Neuron (in vitro differentiated cells): ENCODE results near the gene PSTPIP1.

Experiments
- H2AFZ ChIP-seq: one replicate; pipeline ENCODE4 v1.6.1; 2013; ENCODE audit warnings: low read depth, mild to moderate bottlenecking, inconsistent platforms, low read length, moderate library complexity
- H3K27me3 ChIP-seq: one replicate; pipeline ENCODE4 v1.6.1; 2013; ENCODE audit warnings: low read length; ENCODE audit not compliant: insufficient read depth
- H3K36me3 ChIP-seq: one replicate; pipeline ENCODE4 v1.6.1; 2013; ENCODE audit warnings: low read length; ENCODE audit not compliant: insufficient read depth
- H3K4me1 ChIP-seq: one replicate; pipeline ENCODE4 v1.6.1; 2013; ENCODE audit warnings: low read length; ENCODE audit not compliant: insufficient read depth
- H3K4me3 ChIP-seq: 2 replicates; pipeline ENCODE4 v1.5.1; 2013; ENCODE audit warnings: mild to moderate bottlenecking, low read length, moderate library complexity
- H3K9me3 ChIP-seq: one replicate; pipeline ENCODE4 v1.6.1; 2013; ENCODE audit warnings: low read length

Gene PSTPIP1

DNA sequence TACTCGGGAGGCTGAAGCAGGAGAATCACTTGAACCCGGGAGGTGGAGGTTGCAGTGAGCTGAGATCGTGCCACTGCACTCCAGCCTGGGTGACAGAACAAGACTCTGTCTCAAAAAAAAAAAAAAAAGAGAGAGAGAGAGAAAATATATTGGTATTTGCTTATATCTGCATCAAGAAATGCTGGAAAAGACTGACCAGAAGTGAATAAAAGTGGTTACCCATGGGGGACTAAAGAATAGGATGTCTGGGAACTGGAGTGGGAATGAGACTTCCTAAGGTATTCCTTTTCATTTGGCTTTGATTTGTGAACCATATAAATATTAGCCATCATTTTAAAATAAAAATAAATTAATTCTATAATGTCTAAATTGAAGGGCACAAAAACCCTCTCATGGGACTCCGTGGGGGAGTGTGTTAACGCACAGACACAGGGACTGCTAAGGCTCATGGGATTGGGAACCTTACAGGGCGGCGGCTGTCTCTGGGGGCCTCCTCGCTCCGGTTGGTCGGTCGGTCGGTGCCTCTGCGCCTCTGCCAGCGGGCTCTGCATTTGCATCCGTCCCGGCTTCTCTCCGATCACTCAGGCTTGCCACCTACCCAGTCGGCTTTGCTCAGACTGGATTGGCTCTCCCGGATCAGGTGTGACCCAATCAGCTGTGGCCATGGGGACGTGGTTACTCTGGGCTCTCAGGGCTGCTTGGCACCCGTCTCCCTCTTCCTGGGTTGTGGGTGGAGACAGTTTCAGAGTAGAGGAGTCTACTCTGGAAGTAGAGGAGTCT, 88.6 kb downstream of the PSTPIP1 start:
- H3K9me3 ChIP-seq: no peaks in the 10 kb centered on the region
- H3K4me3 ChIP-seq: no peak overlapping the region
- H3K4me1 ChIP-seq: no peaks in the 10 kb centered on the region
- no peaks in the 10 kb centered on the region for H3K36me3 ChIP-seq
- H3K27me3 ChIP-seq: no peaks in the 10 kb centered on the region
- peak overlapping the region; percentile 46 for H2AFZ ChIP-seq

- no peak overlapping the region for H3K4me3 ChIP-seq
- H2AFZ ChIP-seq: no peak overlapping the region
- no peaks in the 10 kb centered on the region for H3K27me3 ChIP-seq
- H3K4me1 ChIP-seq: no peaks in the 10 kb centered on the region
- H3K36me3 ChIP-seq: no peaks in the 10 kb centered on the region
- H3K9me3 ChIP-seq: no peaks in the 10 kb centered on the region
These were observed 89.5 kb downstream of the PSTPIP1 start for GRCh38 chr15:77084436-77084835.

DNA sequence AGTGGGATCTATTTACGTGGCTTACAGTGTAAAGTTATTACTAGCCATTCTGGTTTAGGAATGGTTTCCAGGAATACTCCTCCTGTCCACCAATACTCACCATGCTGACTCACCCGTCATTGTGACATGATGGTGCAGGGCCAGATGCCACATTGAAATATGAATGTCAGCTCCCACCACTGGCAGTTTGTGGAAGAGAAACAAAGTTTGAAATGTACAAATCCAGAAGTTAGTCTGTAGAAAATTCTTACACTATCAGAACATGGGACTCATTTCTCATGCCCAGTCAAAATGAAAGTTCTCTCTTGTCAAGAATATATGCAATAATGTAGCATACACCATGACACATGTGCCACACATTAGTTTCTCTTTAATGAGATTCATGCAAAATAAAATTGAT, 90.4 kb downstream of the PSTPIP1 start:
- Histone ChIP-seq H3K4me1 (no peaks in the 10 kb centered on the region), H2AFZ (no peak overlapping the region), H3K36me3 (no peaks in the 10 kb centered on the region), H3K9me3 (no peaks in the 10 kb centered on the region), H3K27me3 (no peaks in the 10 kb centered on the region), H3K4me3 (no peak overlapping the region)
